OCI-LY3 (cell line): ENCODE results near the gene ZMYND11.

Experiments
- EZH2phosphoT487 ChIP-seq: fragments of 200-600 bp; shearing (Covaris generic); IDR thresholded peaks from 2 replicates; pipeline ENCODE4 v1.6.1; 2018; ENCODE audit warnings: antibody characterized with exemption, mixed run types, low read depth
- TF ChIP-seq, protein P1 (sequence below): fragments of 200-600, 300-600 bp; sonication (generic); IDR thresholded peaks from 2 replicates; pipeline ENCODE4 v1.5.1; 2014; ENCODE audit warnings: antibody characterized with exemption, low read length, low read depth

DNA sequence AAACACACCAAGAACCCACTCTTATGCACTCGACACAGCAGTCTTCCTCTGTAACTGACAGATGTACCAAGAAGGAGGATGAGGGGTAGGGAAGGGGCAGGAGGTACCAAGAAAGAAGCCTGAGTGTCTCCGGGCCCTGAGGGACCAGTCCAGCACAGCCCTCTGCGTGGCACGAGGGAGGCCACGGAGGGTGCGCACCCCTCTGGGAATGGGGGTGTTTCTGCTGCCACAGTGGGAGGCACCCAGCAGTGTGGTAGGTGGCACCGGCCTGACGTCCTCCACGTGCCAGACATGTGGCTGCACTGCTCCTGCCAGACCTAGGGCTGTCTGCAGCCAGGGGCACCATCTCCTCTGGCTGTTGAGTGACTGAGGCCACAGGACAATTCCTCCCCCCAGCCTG is 154.3 kb downstream of the ZMYND11 start:
- TF ChIP-seq EZH2phosphoT487: no peak
- TF ChIP-seq, protein P1, sequence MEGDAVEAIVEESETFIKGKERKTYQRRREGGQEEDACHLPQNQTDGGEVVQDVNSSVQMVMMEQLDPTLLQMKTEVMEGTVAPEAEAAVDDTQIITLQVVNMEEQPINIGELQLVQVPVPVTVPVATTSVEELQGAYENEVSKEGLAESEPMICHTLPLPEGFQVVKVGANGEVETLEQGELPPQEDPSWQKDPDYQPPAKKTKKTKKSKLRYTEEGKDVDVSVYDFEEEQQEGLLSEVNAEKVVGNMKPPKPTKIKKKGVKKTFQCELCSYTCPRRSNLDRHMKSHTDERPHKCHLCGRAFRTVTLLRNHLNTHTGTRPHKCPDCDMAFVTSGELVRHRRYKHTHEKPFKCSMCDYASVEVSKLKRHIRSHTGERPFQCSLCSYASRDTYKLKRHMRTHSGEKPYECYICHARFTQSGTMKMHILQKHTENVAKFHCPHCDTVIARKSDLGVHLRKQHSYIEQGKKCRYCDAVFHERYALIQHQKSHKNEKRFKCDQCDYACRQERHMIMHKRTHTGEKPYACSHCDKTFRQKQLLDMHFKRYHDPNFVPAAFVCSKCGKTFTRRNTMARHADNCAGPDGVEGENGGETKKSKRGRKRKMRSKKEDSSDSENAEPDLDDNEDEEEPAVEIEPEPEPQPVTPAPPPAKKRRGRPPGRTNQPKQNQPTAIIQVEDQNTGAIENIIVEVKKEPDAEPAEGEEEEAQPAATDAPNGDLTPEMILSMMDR: no peak
